GM21447 (cell line): ENCODE measurements around the gene CLRN1.

Experiments used
- ATAC-seq: cut with Tn5 transposase; IDR thresholded peaks from one replicate; pipeline ENCODE4 v1.9.1; 2021; ENCODE audit not compliant: unreplicated experiment

Gene CLRN1

DNA sequence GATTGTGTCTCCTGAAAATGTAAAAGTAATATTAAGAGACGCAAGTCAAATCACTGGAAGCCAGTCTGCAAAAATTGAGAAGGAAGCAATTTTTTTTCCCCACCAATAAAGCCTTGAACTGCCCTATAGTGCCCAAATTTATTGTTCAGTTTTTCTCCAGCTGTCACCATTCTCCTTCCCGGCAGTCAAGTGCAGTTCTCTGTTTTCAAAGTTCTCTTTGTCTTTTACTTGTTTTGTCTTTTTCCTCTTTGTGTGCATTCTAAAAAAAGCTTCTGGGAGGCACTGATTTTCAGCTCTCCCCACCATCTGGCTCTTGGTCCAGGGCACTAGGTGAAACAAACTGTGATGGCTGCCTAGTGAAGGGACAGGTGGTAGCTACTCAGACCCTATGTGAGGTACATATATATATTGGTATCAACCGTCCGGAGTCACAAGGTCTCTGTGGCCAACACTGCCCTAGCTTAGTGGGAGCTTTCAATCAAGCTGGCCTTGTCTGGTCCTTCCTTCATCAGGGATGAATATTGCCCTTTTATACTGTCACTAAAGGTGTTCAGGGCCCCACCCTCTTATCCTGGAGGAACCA, 6.1 kb upstream of the CLRN1 start:
- no peak for ATAC-seq

DNA sequence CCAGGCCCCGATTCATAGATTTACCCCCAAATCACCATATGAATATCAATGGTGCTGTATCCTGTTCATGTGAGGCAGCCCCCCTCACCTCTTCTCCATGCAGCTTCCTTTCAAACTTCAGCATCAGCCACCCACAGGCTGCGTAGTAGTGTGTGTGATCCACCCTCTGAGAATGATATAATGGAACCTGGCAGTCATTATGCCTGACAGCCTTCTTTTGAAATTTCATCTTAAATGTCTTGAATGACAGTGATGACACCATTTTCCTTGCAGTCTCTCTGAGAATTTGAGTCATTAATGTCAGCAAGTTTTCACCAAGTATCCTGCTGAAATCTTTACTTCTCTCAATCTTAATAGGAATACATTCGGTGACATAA, 3.5 kb upstream of the CLRN1 start:
- no peak for ATAC-seq

- no peak for ATAC-seq
Observed at GRCh38 chr3:150975086-150975991, 2.8 kb upstream of the CLRN1 start.

GRCh38 chr3:150970665-150971324, 1.7 kb downstream of the CLRN1 start:
- ATAC-seq, result no peak

- ATAC-seq, result no peak
Observed at GRCh38 chr3:150968341-150969035, 4.0 kb downstream of the CLRN1 start.

DNA sequence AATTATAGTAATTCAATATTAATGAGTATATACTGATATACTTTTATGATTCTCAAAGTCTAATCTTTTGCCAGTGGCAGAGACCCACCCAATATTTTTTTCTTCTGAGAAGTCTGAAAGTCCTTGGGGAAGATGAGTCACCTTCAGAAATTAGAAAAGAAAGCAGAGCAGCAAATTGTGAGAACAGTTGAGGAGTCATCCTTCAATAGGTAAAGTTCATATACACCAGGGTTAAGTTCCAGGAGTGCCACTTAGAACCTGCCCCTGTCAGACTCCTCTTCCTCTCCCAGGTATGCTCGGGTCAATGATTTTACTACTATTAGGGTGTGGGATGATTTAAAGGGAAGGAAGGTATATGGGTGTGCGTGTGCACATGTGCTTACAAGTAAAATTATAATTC, 7.1 kb downstream of the CLRN1 start:
- no peak for ATAC-seq

DNA sequence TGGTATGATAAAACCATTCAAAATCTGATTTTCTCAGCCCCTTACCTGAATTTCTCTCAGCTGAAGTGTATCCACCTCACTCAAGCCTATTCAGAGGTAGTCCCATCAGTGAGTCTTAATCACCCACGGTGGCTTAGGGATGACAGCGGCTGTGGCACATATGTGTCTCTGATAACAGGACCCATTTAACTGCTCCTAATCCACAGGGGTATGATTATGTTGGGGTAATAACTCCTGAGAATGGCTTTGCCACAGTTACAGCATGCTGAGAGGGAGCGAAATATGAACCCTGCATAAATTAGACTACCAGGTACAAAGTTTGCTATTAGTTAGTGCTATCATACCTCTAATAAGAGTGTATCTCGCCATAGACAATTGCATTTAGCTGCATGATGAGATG, 10.6 kb downstream of the CLRN1 start:
- ATAC-seq, result no peak

- ATAC-seq, result no peak
Observed at GRCh38 chr3:150960708-150961684, 11.5 kb downstream of the CLRN1 start.

- no peak for ATAC-seq
Observed at GRCh38 chr3:150958683-150959082, 13.8 kb downstream of the CLRN1 start.

GRCh38 chr3:150956376-150956775, 16.2 kb downstream of the CLRN1 start:
- no peak for ATAC-seq

DNA sequence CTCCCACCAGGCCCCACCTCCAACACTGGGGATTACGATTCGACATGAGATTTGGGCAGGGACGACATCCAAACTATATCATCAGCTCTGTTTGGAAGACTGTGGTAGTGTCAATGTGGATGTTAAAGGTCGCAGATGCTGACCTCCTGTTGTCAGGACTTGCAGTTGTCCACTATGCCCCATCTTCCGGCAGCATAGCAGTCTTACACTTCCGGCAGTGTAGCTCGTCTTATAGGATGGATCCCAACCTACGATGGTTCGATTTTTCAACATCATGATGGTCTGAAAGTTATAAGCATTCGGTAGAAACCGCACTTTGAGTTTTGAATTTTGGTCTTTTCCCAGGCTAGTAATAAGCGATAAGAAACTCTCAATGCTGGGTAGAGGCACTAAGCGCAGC, 20.6 kb downstream of the CLRN1 start:
- ATAC-seq, result no peak

- ATAC-seq, result no peak
Observed at GRCh38 chr3:150945226-150946032, 27.1 kb downstream of the CLRN1 start.

DNA sequence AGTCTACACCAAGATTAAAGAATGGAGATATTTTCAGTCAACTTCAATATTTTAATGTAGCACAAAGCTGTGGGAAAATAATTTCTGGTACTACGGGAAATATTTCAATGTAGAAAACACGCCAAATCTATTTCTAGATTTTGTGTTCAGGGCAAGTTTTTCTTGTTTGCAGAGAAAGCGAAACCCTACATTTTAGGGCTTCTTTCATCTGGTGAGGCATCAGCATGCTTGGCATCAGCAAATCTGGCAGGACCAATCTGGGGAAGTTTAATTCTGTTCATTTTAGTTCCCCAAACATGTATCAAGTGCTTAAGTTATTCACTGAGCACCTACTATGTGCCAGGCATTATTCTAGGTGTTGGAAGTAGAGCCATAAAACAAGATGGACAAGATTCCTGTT, 30.3 kb downstream of the CLRN1 start:
- ATAC-seq, result no peak

DNA sequence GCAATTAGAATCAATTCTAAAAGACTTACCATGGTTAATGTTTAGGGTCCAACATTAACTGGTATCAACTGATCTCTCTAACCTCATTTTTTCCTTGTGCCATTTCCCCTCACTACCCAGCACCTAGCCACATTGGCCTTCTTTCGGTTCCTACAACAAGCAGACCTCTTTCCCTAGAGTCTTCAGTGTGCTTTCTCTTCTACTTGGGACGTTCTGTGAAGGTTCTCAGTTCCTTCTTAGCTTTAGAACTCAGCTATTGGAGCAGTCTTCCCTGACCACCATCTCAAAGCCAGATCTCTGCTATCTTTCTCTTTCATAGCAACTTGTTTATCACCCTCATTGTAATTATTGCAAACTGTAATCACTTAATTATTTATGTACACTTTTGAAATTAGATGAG, 35.8 kb downstream of the CLRN1 start:
- peak; percentile 95 for ATAC-seq

GRCh38 chr3:150933473-150933995, 39.0 kb downstream of the CLRN1 start:
- no peak for ATAC-seq

DNA sequence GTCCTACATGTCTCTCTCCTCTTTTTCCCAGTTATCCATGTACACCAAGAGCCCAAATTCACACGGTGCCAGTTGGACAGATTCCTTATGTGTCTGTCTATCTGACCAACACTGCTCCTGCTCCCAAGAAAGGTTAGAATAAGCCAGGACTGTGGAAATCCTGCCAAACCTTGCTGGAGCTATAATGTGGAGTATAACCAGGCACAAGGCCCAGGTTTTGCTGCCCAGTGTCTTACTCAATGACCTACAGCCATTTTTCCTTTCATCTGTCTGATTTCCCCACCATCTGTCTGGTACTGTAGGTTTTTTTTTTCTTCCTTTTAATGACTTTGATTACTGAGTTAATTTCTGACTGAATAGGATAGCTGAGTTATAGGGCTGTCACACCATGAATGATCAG, 40.8 kb downstream of the CLRN1 start:
- ATAC-seq, result no peak

DNA sequence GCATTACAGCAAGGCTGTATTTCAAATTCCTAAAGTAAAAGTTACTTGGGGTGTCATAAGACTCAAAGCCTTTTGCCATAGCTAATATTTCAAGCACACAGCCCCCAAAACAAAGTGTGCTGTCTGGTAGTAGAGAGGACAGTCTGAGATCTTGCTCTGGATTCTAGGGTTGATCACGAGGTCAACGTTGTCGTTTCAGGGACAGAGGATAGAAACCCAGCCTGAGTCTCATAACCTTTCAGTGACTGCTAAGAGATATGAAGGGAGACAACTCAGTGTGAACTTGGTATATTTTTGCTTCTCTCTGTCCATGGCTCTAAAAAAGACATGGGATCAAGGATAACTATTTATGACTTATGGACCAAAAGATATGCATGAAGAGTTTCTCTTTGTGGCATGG, 41.7 kb downstream of the CLRN1 start:
- ATAC-seq, result no peak

DNA sequence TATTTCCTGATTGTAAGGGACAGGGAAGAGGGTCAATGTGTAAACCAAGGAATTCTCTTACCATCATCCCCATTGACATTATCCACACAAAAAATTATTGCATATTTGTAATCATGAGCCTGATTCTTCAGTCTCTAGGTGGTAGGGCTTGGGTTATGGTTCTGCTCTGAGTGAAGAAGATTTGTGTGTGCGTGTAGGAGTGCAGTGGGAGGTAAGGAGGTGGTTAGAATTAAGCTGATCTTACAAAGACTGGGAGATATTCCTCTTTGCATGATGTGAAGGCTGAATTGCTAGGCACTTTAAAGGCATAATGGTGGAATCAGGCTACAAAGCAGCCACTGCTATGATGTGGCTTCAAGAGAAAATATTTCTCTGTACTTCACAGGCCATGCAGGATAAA, 44.3 kb downstream of the CLRN1 start:
- no peak for ATAC-seq

GRCh38 chr3:150926328-150926727, 46.2 kb downstream of the CLRN1 start:
- no peak for ATAC-seq
